Measurements from ENCODE around the gene ATAT1. TPM values are rescaled to one million over a fixed set of nuclear protein-coding genes. Genes with fewer than 3 reads are reported as not detected.

The ATAT1 gene
- total RNA-seq, 1 experiment from 2014 or later = 6.1 TPM

DNA sequence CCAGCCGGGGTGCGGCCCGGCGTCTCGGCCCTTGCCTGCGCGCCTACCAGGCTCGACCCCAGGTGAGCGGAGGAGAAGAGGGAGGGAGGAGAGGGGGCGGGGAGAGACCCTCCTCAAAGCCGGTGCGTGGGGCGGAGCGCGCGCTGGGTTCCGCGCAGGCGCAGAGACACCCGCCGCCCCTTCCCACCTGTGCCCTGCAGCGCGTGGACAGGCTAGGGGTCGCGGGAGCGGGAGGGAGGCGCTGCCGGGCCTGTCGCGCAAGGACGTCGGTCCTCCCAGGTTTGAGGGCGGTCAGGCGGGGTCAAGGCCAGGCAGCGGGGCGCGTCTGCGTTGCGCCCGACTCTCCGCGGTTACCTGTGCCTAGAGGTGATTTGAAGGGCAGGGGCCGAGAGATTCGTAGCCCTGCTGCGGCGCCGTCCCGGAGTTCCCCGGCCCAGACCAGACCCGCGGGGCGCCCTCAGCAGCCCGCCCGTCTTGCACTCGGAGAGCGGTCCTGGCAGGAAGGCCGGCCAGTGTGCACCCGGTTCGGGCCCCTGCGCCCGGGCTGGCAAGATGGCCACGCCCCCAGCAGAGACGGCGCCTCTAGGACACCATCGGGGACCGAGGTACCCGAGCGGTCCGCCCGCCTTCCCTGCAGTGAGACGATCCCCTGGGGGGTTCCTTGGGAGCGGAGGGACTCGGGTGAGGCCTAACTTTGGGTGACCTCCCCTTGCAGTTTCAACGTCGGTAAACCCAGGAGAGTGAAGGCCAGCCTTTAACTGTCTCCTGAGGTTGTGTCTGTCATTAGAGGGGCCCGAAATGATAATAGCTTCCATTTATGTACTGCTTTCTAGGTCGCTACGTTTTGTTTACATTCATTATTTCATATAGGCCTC lies 20.8 kb downstream of the ATAT1 start:
- Histone ChIP-seq H3K4me2 (ENCODE audit: low read length) (peak overlapping the region; percentile 82), H3K27me3 (ENCODE audit: low read length) (no peaks in the 10 kb centered on the region), H3K4me1 (ENCODE audit: insufficient read depth, low read length) (peaks cover 11% of the 10 kb centered on the region), H3K9me3 (ENCODE audit: low read length) (no peaks in the 10 kb centered on the region), H3K79me2 (ENCODE audit: low read length) (peaks cover 38% of the 10 kb centered on the region), H3K9ac (ENCODE audit: low read length) (peak overlapping the region; percentile 88), H3F3A (ENCODE audit: low read length, unreplicated experiment) (no peaks in the 10 kb centered on the region), H4K20me1 (ENCODE audit: low read length) (no peaks in the 10 kb centered on the region), H2AFZ (ENCODE audit: low read length) (peak overlapping the region; percentile 79), H3K27ac (ENCODE audit: low read length) (peak overlapping the region; percentile 55), H3K9me2 (replicated peaks; ENCODE audit: low read length) (no peaks in the 10 kb centered on the region), H3K36me3 (ENCODE audit: low read depth, low read length) (peaks cover 13% of the 10 kb centered on the region; the same call in 1 of the 2 replicates), H3K4me3 (ENCODE audit: low read length) (peak overlapping the region; percentile 82)
- DNase-seq (peak; percentile 64), ATAC-seq (peak; percentile 78)
- POLR2A ChIA-PET (ENCODE audit: unreplicated experiment) = no interaction called here
- CTCF ChIA-PET = no interaction called here
- TF ChIP-seq EZH2phosphoT487 (IDR thresholded peaks at IDR 0.05; ENCODE audit: borderline replicate concordance, low read length) (no peak), EZH2 (IDR thresholded peaks at IDR 0.05; ENCODE audit: low read length, unreplicated experiment) (no peak)
- TF ChIP-seq, protein P1, sequence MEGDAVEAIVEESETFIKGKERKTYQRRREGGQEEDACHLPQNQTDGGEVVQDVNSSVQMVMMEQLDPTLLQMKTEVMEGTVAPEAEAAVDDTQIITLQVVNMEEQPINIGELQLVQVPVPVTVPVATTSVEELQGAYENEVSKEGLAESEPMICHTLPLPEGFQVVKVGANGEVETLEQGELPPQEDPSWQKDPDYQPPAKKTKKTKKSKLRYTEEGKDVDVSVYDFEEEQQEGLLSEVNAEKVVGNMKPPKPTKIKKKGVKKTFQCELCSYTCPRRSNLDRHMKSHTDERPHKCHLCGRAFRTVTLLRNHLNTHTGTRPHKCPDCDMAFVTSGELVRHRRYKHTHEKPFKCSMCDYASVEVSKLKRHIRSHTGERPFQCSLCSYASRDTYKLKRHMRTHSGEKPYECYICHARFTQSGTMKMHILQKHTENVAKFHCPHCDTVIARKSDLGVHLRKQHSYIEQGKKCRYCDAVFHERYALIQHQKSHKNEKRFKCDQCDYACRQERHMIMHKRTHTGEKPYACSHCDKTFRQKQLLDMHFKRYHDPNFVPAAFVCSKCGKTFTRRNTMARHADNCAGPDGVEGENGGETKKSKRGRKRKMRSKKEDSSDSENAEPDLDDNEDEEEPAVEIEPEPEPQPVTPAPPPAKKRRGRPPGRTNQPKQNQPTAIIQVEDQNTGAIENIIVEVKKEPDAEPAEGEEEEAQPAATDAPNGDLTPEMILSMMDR (conservative IDR thresholded peaks at IDR 0.05; ENCODE audit: low read depth, low read length) = no peak
- BruUV-seq (replicated peaks) = no TSS peak
- intact Hi-C loops (cut with micrococcal nuclease) = loop anchor here (2.0 kb wide), 1 partner anchor 73 kb away; the partner anchor contains the start of gene TUBB

DNA sequence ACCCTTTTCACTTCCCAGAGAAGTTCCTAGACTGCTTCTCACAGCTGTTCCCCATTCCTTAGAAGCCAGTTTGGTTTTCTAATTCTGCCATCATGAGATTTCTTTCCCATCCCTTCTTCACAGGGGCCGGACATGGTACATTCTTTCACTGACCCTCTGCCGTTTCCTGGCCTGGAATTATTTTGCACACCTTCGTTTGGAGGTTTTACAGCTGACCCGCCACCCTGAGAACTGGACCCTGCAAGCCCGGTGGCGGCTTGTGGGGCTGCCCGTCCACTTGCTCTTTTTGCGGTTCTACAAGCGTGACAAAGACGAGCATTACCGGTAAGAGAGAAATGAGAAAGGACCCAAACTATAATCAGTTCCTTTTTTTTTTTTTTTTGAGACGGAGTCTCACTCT lies 24.5 kb downstream of the ATAT1 start:
- no peaks in the 10 kb centered on the region for H3K27me3 ChIP-seq (ENCODE audit: low read length)
- H2AFZ ChIP-seq (ENCODE audit: low read length) = no peak overlapping the region
- H3K9ac ChIP-seq (ENCODE audit: low read length) = no peak overlapping the region
- peaks cover 27% of the 10 kb centered on the region for H3K36me3 ChIP-seq (ENCODE audit: low read depth, low read length)
- TF ChIP-seq, protein P1 (conservative IDR thresholded peaks at IDR 0.05; ENCODE audit: low read depth, low read length) = no peak
- TF ChIP-seq EZH2 (IDR thresholded peaks at IDR 0.05; ENCODE audit: low read length, unreplicated experiment) = no peak
- peaks cover 33% of the 10 kb centered on the region for H3K79me2 ChIP-seq (ENCODE audit: low read length)
- H3K9me3 ChIP-seq (ENCODE audit: low read length) = no peaks in the 10 kb centered on the region
- no peaks in the 10 kb centered on the region for H4K20me1 ChIP-seq (ENCODE audit: low read length)
- ChIA-PET CTCF (interaction anchor here (0.6 kb wide), 1 partner anchor 523 kb away, joined by 4 read pairs; no protein-coding TSS in a partner anchor), POLR2A (ENCODE audit: unreplicated experiment) (no interaction called here)
- no peaks in the 10 kb centered on the region for H3F3A ChIP-seq (ENCODE audit: low read length, unreplicated experiment)
- H3K9me2 ChIP-seq (replicated peaks; ENCODE audit: low read length) = no peaks in the 10 kb centered on the region
- H3K4me1 ChIP-seq (ENCODE audit: insufficient read depth, low read length) = peaks cover 9% of the 10 kb centered on the region
- H3K4me2 ChIP-seq (ENCODE audit: low read length) = no peak overlapping the region
- intact Hi-C loops (cut with micrococcal nuclease) = no loop called here
- H3K4me3 ChIP-seq (ENCODE audit: low read length) = no peak overlapping the region
- no peak overlapping the region for H3K27ac ChIP-seq (ENCODE audit: low read length)
- ATAC-seq (no peak), DNase-seq (no peak)
- BruUV-seq (replicated peaks) = no TSS peak
